ENCODE results near the gene EHD1. TPM values are rescaled to one million over a fixed set of nuclear protein-coding genes. Genes with fewer than 3 reads are reported as not detected.

The EHD1 gene
- total and polyA plus RNA-seq, 2 of the 8 experiments (the other 6 are each of a cell fraction or from before 2014, with no cell fraction given), result 31.5 to 42.9 TPM

DNA sequence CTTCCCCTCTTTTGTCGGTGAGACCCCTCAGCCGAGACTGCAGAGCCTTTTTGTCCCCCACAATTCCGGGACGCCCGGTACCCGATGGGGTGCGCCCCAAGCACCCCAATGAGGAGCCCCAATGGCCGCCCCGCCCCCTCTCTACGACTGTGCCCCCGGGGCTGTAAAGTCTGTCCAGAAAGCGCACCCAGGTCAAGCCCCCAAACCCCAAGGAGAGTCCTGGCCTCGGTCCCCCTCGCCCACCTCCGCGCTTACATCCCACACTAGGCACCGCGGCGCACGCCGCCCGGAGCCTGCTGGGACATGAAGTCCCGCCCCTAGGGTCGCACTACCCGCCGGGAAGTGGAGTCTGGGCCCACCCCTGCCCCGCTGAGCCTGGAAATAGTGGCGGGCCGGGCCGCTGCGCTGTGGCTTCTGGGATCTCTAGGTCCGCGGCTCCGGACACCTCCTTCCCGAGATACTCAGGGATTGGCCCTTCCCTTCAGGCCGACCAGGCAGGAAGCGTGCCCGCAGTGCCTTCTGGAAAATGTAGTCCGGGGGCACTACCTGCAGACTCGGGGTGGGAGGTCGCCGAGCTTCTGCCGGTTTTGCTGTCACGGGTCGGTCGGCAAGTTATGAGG lies 68.0 kb downstream of the EHD1 start, which contains the start of gene MEN1 (continued):
- TF ChIP-seq RBBP5 (IDR thresholded peaks at IDR 0.05; ENCODE audit: borderline replicate concordance, low read depth, low read length) (0 out of 2 replicates have a peak, but pooled peaks have one; percentile 2), CBX5 (IDR thresholded peaks at IDR 0.05; ENCODE audit: low read depth, low read length) (no peak), CREB1 (IDR thresholded peaks at IDR 0.05) (peak; percentile 67; the same call in 1 of the 2 replicates)
